A549 (cell line): Measurements from ENCODE around the gene DHRS12. TPM values are rescaled to one million over a fixed set of nuclear protein-coding genes. Genes with fewer than 3 reads are reported as not detected.

Experiments
- ATAC-seq, 2 experiments: fragments of 200-7000 bp in 1 of 2; fragments of >200 bp in 1 of 2; cut with Nextera tagmentation in 1 of 2; cut with Tn5 transposase in 1 of 2; 3 replicates each; pipeline versions ENCODE4 v1.8.0 to v1.9.1; 2018 to 2020; ENCODE audit warnings: mild to moderate bottlenecking in 1 of 2, moderate library complexity in 1 of 2
- CTCF ChIA-PET: fragments of 300-600 bp; sonication (Branson Sonifier 250); formaldehyde crosslinking; extraction: SDS; loops from one replicate; lab custom pipeline; 2021; ENCODE audit warnings: antibody characterized with exemption, inconsistent platforms; lab: Yijun Ruan, JAX
- POLR2A ChIA-PET: fragments of 350-600 bp; formaldehyde crosslinking; extraction: SDS; loops from one replicate; lab custom pipeline; 2021; ENCODE audit warnings: antibody characterized with exemption, inconsistent platforms; lab: Yijun Ruan, JAX
- DNase-seq, 2 experiments: peaks; one replicate each; pipeline versions ENCODE4 v3.0.0 to v3.0.0-alpha.2; 2011 to 2016; ENCODE audit warnings: low read depth in 1 of 2, low spot score in 1 of 2
- FAIRE-seq: peaks from 2 replicates; lab custom pipeline; 2011; peaks lifted over from hg19 to GRCh38; lab: Jason Lieb, UNC
- H3K27ac ChIP-seq, 2 experiments: fragments of >200 bp; sonication (Bioruptor Twin); formaldehyde crosslinking; 3 replicates each; pipeline ENCODE4 v1.5.1; 2016 to 2017
- H3K4me1 ChIP-seq: fragments of >200 bp; sonication (Bioruptor Twin); formaldehyde crosslinking; 3 replicates; pipeline ENCODE4 v1.6.1; 2016
- H3K4me2 ChIP-seq: fragments of >200 bp; sonication (Bioruptor Twin); formaldehyde crosslinking; 3 replicates; pipeline ENCODE4 v1.6.1; 2016
- H3K4me3 ChIP-seq: fragments of >200 bp; sonication (Bioruptor Twin); formaldehyde crosslinking; 3 replicates; pipeline ENCODE4 v1.5.1; 2016
- H3K9me3 ChIP-seq: fragments of >200 bp; sonication (Bioruptor Twin); formaldehyde crosslinking; 3 replicates; pipeline ENCODE4 v1.6.1; 2016
- CHD4 ChIP-seq: fragments of 200-600 bp; sonication (generic); IDR thresholded peaks from 2 replicates; pipeline ENCODE4 v1.6.1; 2016; ENCODE audit warnings: antibody characterized with exemption, mild to moderate bottlenecking, borderline replicate concordance
- EHF ChIP-seq: fragments of 250-450 bp; sonication (Bioruptor Pico); IDR thresholded peaks from 2 replicates; pipeline ENCODE4 v1.5.0; 2020; ENCODE audit warnings: mild to moderate bottlenecking
- EHMT2 ChIP-seq: fragments of 200-600 bp; sonication (generic); IDR thresholded peaks from 2 replicates; pipeline ENCODE4 v1.6.1; 2016; ENCODE audit warnings: antibody characterized with exemption, low read depth, mild to moderate bottlenecking, moderate library complexity
- FOSB ChIP-seq: fragments of 250-450 bp; sonication (Bioruptor Pico); IDR thresholded peaks from 2 replicates; pipeline ENCODE4 v1.5.0; 2020; ENCODE audit warnings: mild to moderate bottlenecking, moderate library complexity
- FOSL2 ChIP-seq, 2 experiments: fragments of 450-650 bp in 1 of 2; fragments of >200 bp in 1 of 2; sonication (Bioruptor Twin) in 1 of 2; formaldehyde crosslinking; IDR thresholded peaks; 2 replicates each; pipeline versions ENCODE4 v1.5.0 to v1.6.1; 2016 to 2020; ENCODE audit warnings: mild to moderate bottlenecking in 1 of 2, moderate library complexity in 1 of 2
- GATA3 ChIP-seq: IDR thresholded peaks from 2 replicates; pipeline ENCODE4 v1.6.1; 2012; ENCODE audit warnings: borderline replicate concordance
- HDAC2 ChIP-seq: fragments of 200-600 bp; sonication (generic); IDR thresholded peaks from 2 replicates; pipeline ENCODE4 v1.6.1; 2016
- HOXA7 ChIP-seq: fragments of 250-450 bp; sonication (Bioruptor Pico); IDR thresholded peaks from 2 replicates; pipeline ENCODE4 v1.5.0; 2020; ENCODE audit warnings: mild to moderate bottlenecking, moderate library complexity
- HOXB13 ChIP-seq: fragments of 250-450 bp; sonication (Bioruptor Pico); IDR thresholded peaks from 2 replicates; pipeline ENCODE4 v1.5.0; 2020; ENCODE audit warnings: low read depth, mild to moderate bottlenecking, moderate library complexity
- HOXB5 ChIP-seq: fragments of 250-450 bp; sonication (Bioruptor Pico); IDR thresholded peaks from 2 replicates; pipeline ENCODE4 v1.5.0; 2020; ENCODE audit warnings: mild to moderate bottlenecking, moderate library complexity
- JUN ChIP-seq, 2 experiments: fragments of >200 bp; sonication (Bioruptor Twin); formaldehyde crosslinking; IDR thresholded peaks; 2 replicates in 1 of 2; 3 replicates in 1 of 2; pipeline ENCODE4 v1.6.1; 2016 to 2017
- JUNB ChIP-seq: fragments of >200 bp; sonication (Bioruptor Twin); formaldehyde crosslinking; IDR thresholded peaks from 2 replicates; pipeline ENCODE4 v1.6.1; 2016
- MAFK ChIP-seq: fragments of 450-650 bp; IDR thresholded peaks from 2 replicates; pipeline ENCODE4 v1.6.1; 2014; ENCODE audit not compliant: partially characterized antibody
- MAZ ChIP-seq: fragments of 150-350 bp; IDR thresholded peaks from 2 replicates; pipeline ENCODE4 v1.6.1; 2014; ENCODE audit warnings: antibody characterized with exemption, low read depth, low read length, borderline replicate concordance
- NFE2L2 ChIP-seq: fragments of 150-350 bp; conservative IDR thresholded peaks from 2 replicates; pipeline ENCODE4 v1.6.1; 2014; ENCODE audit warnings: low read length
- PHF8 ChIP-seq: fragments of 200-600 bp; sonication (generic); IDR thresholded peaks from 2 replicates; pipeline ENCODE4 v1.6.1; 2016; ENCODE audit warnings: low read depth, mild to moderate bottlenecking, antibody characterized with exemption, moderate library complexity, borderline replicate concordance
- POLR2A ChIP-seq: IDR thresholded peaks from 2 replicates; pipeline ENCODE4 v1.6.1; 2012; ENCODE audit warnings: mild to moderate bottlenecking, low read length
- RCOR1 ChIP-seq: fragments of 150-350 bp; IDR thresholded peaks from 2 replicates; pipeline ENCODE4 v1.6.1; 2014; ENCODE audit warnings: antibody characterized with exemption, low read length, low read depth
- SMC3 ChIP-seq: fragments of >200 bp; sonication (Bioruptor Twin); formaldehyde crosslinking; IDR thresholded peaks from 3 replicates; pipeline ENCODE4 v1.6.1; 2018; ENCODE audit warnings: inconsistent platforms
- SREBF2 ChIP-seq: fragments of 450-650 bp; IDR thresholded peaks from 2 replicates; pipeline ENCODE4 v1.6.1; 2014; ENCODE audit warnings: mild to moderate bottlenecking, moderate library complexity
- ZNF302 ChIP-seq: fragments of 250-450 bp; sonication (Bioruptor Pico); IDR thresholded peaks from 2 replicates; pipeline ENCODE4 v1.9.0; 2021; ENCODE audit warnings: inconsistent platforms, mild to moderate bottlenecking, moderate library complexity
- ZSCAN20 ChIP-seq: fragments of 250-450 bp; sonication (Bioruptor Pico); IDR thresholded peaks from 2 replicates; pipeline ENCODE4 v1.8.0; 2022; ENCODE audit warnings: mild to moderate bottlenecking, moderate library complexity
- WGBS: methylation state at CpG from one replicate; pipeline ENCODE4 v1.1.6; 2017; ENCODE audit errors: missing lambda C conversion rate; 5-methylcytosine and 5-hydroxymethylcytosine counted together
- polyA plus RNA-seq, 4 experiments: library from polyadenylated mRNA; depleted of rRNA in 3 of 4; stranded (reverse); fragments of >200 nt; fragmentation: RNase III in 1 of 4; extraction: RNeasy Plus Mini Kit Qiagen cat#74134 plus additional on column Dnase treatment in 1 of 4; gene quantifications; 2 replicates in 3 of 4; 3 replicates in 1 of 4; pipeline ENCODE4 v1.2.3, GENCODE V29; 2011 to 2017
- TF ChIP-seq, protein P1 (sequence below): fragments of 200-600 bp; sonication (generic); IDR thresholded peaks from 2 replicates; pipeline ENCODE4 v1.6.1; 2016; ENCODE audit warnings: antibody characterized with exemption, mild to moderate bottlenecking, moderate library complexity
- TF ChIP-seq, protein P2 (sequence below): fragments of >200 bp; sonication (Bioruptor Twin); formaldehyde crosslinking; IDR thresholded peaks from 3 replicates; pipeline ENCODE4 v1.5.1; 2016
- TF ChIP-seq, protein P3 (sequence below): IDR thresholded peaks from 2 replicates; pipeline ENCODE4 v1.6.1; 2012
- TF ChIP-seq, protein P4 (sequence below): fragments of 250-450 bp; sonication (Bioruptor Pico); IDR thresholded peaks from 2 replicates; pipeline ENCODE4 v1.5.0; 2021; ENCODE audit warnings: mild to moderate bottlenecking, moderate library complexity, borderline replicate concordance

Gene DHRS12
- polyA plus RNA-seq, 2 of the 4 experiments (the other 2 are of a cell fraction) = 4.2 to 7.5 TPM

GRCh38 chr13:51794964-51795363 lies 9.0 kb downstream of the DHRS12 start:
- H3K4me2 ChIP-seq = no peak overlapping the region
- no peak for ATAC-seq
- no peak overlapping the region for H3K4me3 ChIP-seq
- no peak for DNase-seq
- POLR2A ChIA-PET = no interaction called here
- H3K4me1 ChIP-seq = peaks cover 13% of the 10 kb centered on the region
- no peaks in the 10 kb centered on the region for H3K9me3 ChIP-seq
- 71% methylated on average over 4 of the region's 4 CpGs for WGBS
- no peak for TF ChIP-seq EHMT2
- no peak for TF ChIP-seq GATA3
- TF ChIP-seq RCOR1 = no peak
- TF ChIP-seq HDAC2 = no peak
- TF ChIP-seq EHF = no peak
- no peak for TF ChIP-seq SREBF2
- TF ChIP-seq HOXB5 = no peak
- no peak for TF ChIP-seq PHF8
- TF ChIP-seq, protein P1, sequence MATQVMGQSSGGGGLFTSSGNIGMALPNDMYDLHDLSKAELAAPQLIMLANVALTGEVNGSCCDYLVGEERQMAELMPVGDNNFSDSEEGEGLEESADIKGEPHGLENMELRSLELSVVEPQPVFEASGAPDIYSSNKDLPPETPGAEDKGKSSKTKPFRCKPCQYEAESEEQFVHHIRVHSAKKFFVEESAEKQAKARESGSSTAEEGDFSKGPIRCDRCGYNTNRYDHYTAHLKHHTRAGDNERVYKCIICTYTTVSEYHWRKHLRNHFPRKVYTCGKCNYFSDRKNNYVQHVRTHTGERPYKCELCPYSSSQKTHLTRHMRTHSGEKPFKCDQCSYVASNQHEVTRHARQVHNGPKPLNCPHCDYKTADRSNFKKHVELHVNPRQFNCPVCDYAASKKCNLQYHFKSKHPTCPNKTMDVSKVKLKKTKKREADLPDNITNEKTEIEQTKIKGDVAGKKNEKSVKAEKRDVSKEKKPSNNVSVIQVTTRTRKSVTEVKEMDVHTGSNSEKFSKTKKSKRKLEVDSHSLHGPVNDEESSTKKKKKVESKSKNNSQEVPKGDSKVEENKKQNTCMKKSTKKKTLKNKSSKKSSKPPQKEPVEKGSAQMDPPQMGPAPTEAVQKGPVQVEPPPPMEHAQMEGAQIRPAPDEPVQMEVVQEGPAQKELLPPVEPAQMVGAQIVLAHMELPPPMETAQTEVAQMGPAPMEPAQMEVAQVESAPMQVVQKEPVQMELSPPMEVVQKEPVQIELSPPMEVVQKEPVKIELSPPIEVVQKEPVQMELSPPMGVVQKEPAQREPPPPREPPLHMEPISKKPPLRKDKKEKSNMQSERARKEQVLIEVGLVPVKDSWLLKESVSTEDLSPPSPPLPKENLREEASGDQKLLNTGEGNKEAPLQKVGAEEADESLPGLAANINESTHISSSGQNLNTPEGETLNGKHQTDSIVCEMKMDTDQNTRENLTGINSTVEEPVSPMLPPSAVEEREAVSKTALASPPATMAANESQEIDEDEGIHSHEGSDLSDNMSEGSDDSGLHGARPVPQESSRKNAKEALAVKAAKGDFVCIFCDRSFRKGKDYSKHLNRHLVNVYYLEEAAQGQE = no peak
- TF ChIP-seq JUN (IDR thresholded peaks at IDR 0.05) = no peak
- TF ChIP-seq, protein P2, sequence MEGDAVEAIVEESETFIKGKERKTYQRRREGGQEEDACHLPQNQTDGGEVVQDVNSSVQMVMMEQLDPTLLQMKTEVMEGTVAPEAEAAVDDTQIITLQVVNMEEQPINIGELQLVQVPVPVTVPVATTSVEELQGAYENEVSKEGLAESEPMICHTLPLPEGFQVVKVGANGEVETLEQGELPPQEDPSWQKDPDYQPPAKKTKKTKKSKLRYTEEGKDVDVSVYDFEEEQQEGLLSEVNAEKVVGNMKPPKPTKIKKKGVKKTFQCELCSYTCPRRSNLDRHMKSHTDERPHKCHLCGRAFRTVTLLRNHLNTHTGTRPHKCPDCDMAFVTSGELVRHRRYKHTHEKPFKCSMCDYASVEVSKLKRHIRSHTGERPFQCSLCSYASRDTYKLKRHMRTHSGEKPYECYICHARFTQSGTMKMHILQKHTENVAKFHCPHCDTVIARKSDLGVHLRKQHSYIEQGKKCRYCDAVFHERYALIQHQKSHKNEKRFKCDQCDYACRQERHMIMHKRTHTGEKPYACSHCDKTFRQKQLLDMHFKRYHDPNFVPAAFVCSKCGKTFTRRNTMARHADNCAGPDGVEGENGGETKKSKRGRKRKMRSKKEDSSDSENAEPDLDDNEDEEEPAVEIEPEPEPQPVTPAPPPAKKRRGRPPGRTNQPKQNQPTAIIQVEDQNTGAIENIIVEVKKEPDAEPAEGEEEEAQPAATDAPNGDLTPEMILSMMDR = no peak
- no peak for TF ChIP-seq MAFK
- TF ChIP-seq MAZ = no peak
- no peak for TF ChIP-seq CHD4
- TF ChIP-seq POLR2A = no peak
- TF ChIP-seq HOXB13 (CRISPR knock-in tag) = no peak
- CTCF ChIA-PET = interaction anchor here (0.9 to 1.4 kb wide), 4 partner anchors 9 to 362 kb away, joined by 3 read pairs; no protein-coding TSS in a partner anchor
- peak overlapping the region in 1 of 2 experiments; percentile 41; a peak in 2 of 6 replicates for H3K27ac ChIP-seq
- no peak for FAIRE-seq

DNA sequence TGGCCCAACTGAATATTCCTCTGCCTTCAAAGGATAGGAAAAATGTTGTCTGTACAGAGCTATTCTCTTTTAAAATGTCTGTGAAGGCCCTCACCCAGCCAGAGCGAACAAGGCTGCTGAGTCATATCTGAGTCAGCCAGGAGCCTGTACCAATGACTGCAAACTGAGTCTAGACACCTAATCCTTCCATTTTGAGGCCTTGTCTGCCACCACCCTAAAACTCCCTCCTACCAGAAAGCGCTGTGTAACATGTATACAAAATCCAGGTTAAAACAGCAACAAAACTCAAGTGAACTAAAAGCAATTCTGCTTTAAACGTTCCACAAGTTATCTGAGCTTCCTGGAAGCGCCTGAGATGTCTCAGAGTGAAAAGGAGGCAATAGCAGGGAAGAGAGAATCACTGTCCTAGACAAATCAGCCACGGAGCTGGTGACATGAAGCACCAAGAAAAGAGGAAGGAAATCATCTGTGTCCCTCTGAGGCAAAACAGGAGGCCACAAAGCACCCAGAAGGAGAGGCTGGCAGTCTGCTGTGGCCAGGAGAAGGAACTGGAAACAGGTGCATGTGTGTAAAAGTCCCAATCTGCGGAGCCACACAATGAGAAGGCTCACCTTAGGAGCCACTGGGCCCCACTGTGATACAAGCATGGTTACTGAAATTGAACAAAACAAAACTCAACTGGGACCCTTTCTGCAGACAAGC lies 10.2 kb downstream of the DHRS12 start:
- FAIRE-seq = no peak
- H3K4me2 ChIP-seq = peak overlapping the region; percentile 23
- peak in 1 of 2 experiments; percentile 53 for DNase-seq

More for the DNA sequence above, 10.2 kb downstream of the DHRS12 start:
- TF ChIP-seq ZSCAN20 (CRISPR knock-in tag) (no peak), SMC3 (no peak), MAFK (peak; percentile 35), JUNB (0 out of 2 replicates have a peak, but pooled peaks have one; percentile 41), HOXA7 (no peak), ZNF302 (CRISPR knock-in tag) (no peak), NFE2L2 (no peak), FOSL2 (IDR thresholded peaks at IDR 0.05) (peak; percentile 40; the same call in 1 of the 2 replicates), FOSL2 (CRISPR knock-in tag; IDR thresholded peaks at IDR 0.05) (peak; percentile 70), FOSB (CRISPR knock-in tag) (no peak)
- TF ChIP-seq, protein P3, sequence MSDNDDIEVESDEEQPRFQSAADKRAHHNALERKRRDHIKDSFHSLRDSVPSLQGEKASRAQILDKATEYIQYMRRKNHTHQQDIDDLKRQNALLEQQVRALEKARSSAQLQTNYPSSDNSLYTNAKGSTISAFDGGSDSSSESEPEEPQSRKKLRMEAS = 0 out of 2 replicates have a peak, but pooled peaks have one; percentile 41
- TF ChIP-seq, protein P4, sequence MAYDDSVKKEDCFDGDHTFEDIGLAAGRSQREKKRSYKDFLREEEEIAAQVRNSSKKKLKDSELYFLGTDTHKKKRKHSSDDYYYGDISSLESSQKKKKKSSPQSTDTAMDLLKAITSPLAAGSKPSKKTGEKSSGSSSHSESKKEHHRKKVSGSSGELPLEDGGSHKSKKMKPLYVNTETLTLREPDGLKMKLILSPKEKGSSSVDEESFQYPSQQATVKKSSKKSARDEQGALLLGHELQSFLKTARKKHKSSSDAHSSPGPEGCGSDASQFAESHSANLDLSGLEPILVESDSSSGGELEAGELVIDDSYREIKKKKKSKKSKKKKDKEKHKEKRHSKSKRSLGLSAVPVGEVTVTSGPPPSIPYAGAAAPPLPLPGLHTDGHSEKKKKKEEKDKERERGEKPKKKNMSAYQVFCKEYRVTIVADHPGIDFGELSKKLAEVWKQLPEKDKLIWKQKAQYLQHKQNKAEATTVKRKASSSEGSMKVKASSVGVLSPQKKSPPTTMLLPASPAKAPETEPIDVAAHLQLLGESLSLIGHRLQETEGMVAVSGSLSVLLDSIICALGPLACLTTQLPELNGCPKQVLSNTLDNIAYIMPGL = no peak
- CTCF ChIA-PET = interaction anchor here (1.0 to 1.4 kb wide), 2 partner anchors 8 to 208 kb away, joined by 3 read pairs; no protein-coding TSS in a partner anchor
- H3K27ac ChIP-seq = peak overlapping the region; percentile 66 to 82
- no peak overlapping the region for H3K4me3 ChIP-seq
- POLR2A ChIA-PET = interaction anchor here (1.6 kb wide), 1 partner anchor 341 kb away, joined by 4 read pairs; the partner anchor contains the start of gene INTS6
- WGBS = 58% methylated on average over 6 of the region's 6 CpGs
- ATAC-seq = peak; percentile 68 to 77; a peak in 4 of 6 replicates
- peaks cover 13% of the 10 kb centered on the region for H3K4me1 ChIP-seq
- no peaks in the 10 kb centered on the region for H3K9me3 ChIP-seq
